Transverse colon (tissue), 3 donors: Measurements from ENCODE around the gene GNAT1.

ENCODE experiments used
- POLR2A ChIP-seq: fragments of 450-650 bp; IDR thresholded peaks from one replicate; pipeline ENCODE4 v1.6.1; 2016; ENCODE audit warnings: antibody characterized with exemption, mild to moderate bottlenecking, moderate library complexity
- TF ChIP-seq, protein P1 (sequence below), 5 experiments: fragments of 200-600 bp in 3 of 5; fragments of 450-650 bp in 2 of 5; sonication (generic) in 3 of 5; IDR thresholded peaks; 1 replicate in 2 of 5; 2 replicates in 3 of 5; pipeline ENCODE4 v1.5.1; 2016 to 2017; ENCODE audit warnings: antibody characterized with exemption in 5 of 5, inconsistent platforms in 3 of 5, mild to moderate bottlenecking in 2 of 5, moderate library complexity in 1 of 5

DNA sequence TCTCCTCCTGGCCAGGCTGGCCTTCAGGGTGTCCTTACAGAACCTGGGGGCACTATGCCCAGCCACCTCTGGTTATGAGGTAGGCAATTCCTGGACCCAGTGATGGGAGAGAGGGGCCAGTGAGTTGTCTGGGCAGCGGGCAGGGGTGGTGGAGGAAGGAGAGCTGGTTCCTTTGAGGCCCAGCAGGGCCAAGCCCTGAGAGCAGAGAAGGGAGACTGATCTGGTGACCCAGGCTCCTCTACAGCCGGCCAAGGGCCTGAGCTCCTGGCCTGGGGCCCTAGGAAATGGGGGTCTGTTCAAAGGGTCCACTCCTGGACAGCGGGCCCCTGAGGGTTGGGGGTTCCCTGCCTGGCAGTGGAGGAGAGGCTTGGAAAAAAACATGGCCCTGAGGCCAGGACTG, 21.6 kb downstream of the GNAT1 start:
- no peak for TF ChIP-seq POLR2A
- TF ChIP-seq, protein P1, sequence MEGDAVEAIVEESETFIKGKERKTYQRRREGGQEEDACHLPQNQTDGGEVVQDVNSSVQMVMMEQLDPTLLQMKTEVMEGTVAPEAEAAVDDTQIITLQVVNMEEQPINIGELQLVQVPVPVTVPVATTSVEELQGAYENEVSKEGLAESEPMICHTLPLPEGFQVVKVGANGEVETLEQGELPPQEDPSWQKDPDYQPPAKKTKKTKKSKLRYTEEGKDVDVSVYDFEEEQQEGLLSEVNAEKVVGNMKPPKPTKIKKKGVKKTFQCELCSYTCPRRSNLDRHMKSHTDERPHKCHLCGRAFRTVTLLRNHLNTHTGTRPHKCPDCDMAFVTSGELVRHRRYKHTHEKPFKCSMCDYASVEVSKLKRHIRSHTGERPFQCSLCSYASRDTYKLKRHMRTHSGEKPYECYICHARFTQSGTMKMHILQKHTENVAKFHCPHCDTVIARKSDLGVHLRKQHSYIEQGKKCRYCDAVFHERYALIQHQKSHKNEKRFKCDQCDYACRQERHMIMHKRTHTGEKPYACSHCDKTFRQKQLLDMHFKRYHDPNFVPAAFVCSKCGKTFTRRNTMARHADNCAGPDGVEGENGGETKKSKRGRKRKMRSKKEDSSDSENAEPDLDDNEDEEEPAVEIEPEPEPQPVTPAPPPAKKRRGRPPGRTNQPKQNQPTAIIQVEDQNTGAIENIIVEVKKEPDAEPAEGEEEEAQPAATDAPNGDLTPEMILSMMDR (IDR thresholded peaks at IDR 0.05), result no peak
